ENCODE measurements around the gene SCAMP4.
A peak's percentile ranks its signal among the peaks of the same experiment; 100 is the strongest.

Gene SCAMP4

DNA sequence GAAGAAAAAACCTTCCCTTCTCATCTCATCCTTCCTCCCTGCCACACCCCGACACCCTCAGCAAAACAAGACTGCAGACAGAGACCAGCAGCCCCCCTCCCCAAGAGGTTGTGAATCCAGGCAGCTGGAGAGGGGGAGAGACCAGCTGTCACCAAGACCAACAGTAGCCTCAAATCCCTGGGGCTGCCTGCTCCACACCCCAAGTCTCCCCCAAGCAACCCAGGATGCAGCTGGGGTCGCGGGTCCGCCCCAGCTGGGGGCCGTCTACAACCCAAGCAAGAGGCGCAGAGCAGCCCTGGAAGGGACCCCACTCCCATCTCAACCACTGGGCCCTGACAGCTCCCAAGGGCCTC, 48.9 kb upstream of the SCAMP4 start:
- H3K27ac ChIP-seq (ENCODE audit: extremely low read depth, low read depth, low read length) = no peak overlapping the region
- TF ChIP-seq ZNF324 (tag by site-specific recombination; IDR thresholded peaks at IDR 0.05) (no peak), KLF16 (tag by site-specific recombination; IDR thresholded peaks at IDR 0.05) (no peak), ZNF311 (tag by site-specific recombination; IDR thresholded peaks at IDR 0.05; ENCODE audit: borderline replicate concordance) (no peak), ZNF501 (tag by site-specific recombination; IDR thresholded peaks at IDR 0.05) (no peak), ZNF521 (tag by site-specific recombination; IDR thresholded peaks at IDR 0.05) (no peak), ZNF423 (tag by site-specific recombination; IDR thresholded peaks at IDR 0.05) (no peak), REPIN1 (tag by site-specific recombination; IDR thresholded peaks at IDR 0.05; ENCODE audit: low read depth) (no peak), TCF7L2 (IDR thresholded peaks at IDR 0.05; ENCODE audit: borderline replicate concordance, low read depth, low read length) (no peak), KLF8 (tag by site-specific recombination; IDR thresholded peaks at IDR 0.05) (peak; percentile 40; the same call in 1 of the 2 replicates)
- TF ChIP-seq, protein P1, sequence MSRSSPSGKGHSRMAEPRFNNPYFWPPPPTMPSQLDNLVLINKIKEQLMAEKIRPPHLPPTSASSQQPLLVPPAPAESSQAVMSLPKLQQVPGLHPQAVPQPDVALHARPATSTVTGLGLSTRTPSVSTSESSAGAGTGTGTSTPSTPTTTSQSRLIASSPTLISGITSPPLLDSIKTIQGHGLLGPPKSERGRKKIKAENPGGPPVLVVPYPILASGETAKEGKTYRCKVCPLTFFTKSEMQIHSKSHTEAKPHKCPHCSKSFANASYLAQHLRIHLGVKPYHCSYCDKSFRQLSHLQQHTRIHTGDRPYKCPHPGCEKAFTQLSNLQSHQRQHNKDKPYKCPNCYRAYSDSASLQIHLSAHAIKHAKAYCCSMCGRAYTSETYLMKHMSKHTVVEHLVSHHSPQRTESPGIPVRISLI (tag by site-specific recombination; IDR thresholded peaks at IDR 0.05) = no peak
- TF ChIP-seq, protein P2, sequence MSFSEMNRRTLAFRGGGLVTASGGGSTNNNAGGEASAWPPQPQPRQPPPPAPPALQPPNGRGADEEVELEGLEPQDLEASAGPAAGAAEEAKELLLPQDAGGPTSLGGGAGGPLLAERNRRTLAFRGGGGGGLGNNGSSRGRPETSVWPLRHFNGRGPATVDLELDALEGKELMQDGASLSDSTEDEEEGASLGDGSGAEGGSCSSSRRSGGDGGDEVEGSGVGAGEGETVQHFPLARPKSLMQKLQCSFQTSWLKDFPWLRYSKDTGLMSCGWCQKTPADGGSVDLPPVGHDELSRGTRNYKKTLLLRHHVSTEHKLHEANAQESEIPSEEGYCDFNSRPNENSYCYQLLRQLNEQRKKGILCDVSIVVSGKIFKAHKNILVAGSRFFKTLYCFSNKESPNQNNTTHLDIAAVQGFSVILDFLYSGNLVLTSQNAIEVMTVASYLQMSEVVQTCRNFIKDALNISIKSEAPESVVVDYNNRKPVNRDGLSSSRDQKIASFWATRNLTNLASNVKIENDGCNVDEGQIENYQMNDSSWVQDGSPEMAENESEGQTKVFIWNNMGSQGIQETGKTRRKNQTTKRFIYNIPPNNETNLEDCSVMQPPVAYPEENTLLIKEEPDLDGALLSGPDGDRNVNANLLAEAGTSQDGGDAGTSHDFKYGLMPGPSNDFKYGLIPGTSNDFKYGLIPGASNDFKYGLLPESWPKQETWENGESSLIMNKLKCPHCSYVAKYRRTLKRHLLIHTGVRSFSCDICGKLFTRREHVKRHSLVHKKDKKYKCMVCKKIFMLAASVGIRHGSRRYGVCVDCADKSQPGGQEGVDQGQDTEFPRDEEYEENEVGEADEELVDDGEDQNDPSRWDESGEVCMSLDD (tag by site-specific recombination; IDR thresholded peaks at IDR 0.05) = 0 out of 2 replicates have a peak, but pooled peaks have one; percentile 21
- TF ChIP-seq, protein P3, sequence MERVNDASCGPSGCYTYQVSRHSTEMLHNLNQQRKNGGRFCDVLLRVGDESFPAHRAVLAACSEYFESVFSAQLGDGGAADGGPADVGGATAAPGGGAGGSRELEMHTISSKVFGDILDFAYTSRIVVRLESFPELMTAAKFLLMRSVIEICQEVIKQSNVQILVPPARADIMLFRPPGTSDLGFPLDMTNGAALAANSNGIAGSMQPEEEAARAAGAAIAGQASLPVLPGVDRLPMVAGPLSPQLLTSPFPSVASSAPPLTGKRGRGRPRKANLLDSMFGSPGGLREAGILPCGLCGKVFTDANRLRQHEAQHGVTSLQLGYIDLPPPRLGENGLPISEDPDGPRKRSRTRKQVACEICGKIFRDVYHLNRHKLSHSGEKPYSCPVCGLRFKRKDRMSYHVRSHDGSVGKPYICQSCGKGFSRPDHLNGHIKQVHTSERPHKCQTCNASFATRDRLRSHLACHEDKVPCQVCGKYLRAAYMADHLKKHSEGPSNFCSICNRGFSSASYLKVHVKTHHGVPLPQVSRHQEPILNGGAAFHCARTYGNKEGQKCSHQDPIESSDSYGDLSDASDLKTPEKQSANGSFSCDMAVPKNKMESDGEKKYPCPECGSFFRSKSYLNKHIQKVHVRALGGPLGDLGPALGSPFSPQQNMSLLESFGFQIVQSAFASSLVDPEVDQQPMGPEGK (tag by site-specific recombination; IDR thresholded peaks at IDR 0.05) = peak; percentile 56
- H3K4me3 ChIP-seq (ENCODE audit: low read depth, low read length) = no peak overlapping the region
- H3K36me3 ChIP-seq (ENCODE audit: control insufficient read depth in 2 of 2, insufficient read depth in 1 of 2, low read length in 2 of 2) = no peaks in the 10 kb centered on the region
- no peaks in the 10 kb centered on the region for H3K9me3 ChIP-seq (ENCODE audit: control insufficient read depth, insufficient read depth, low read depth, low read length)
- ChIA-PET CTCF (interaction anchor here (0.6 to 1.3 kb wide), 3 partner anchors 18 to 96 kb away, joined by 3 to 5 read pairs (median 4); no protein-coding TSS in a partner anchor), POLR2A (no interaction called here)
- peaks cover 19% of the 10 kb centered on the region for H3K4me1 ChIP-seq (ENCODE audit: control insufficient read depth, insufficient read depth, low read length)

DNA sequence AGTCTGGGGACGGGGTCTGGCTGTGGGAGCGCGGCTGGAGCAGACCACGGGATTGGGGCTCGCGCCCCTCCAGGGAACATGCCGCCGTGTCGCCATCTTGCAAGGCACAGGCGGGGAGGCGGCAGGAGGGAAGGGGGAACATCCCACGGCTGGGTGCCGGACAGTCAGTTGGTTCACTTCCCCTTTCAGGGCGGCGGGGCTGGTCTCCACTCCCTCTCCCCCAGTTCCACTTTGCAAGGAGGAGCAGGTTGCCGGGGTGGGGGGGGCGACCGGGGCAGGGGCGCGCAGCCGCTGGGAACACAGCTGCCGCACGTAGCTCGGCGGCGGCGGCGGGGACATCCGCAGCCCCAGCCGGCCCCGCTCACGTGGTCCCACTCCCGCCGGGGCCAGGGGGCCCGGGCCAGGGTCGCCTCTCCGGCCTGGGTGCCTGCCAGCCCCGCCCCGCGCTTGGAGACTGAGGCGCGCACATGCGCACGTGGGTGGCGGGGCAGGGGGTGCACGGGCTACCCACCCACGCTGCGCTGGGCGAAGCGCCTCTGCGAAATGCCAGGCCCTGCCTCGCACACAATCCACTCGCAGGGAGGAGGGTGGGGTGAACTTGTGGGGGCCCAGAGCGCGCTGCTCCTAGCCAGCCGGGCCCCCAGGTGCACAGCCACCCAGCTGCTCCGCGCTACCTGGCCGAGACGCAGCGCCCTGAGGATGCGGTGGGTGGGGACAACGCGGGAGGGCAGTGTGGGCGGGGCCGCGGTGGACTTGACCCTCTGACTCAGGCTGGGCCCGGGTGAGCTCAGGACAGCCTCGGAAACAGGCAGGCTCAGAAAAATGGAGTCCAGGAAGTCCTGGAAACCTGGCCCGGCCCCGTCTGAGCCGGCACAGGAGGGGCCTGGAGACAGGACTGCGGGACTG, 48.2 kb upstream of the SCAMP4 start:
- CTCF ChIA-PET = interaction anchor here (0.6 to 1.9 kb wide), 5 partner anchors 8 to 96 kb away, joined by 3 to 15 read pairs (median 5); partner anchors contain the start of gene REXO1
- peak overlapping the region; percentile 13; the same call in 1 of the 2 replicates for H3K4me3 ChIP-seq (ENCODE audit: low read depth, low read length)
- no peak overlapping the region for H3K27ac ChIP-seq (ENCODE audit: extremely low read depth, low read depth, low read length)
- POLR2A ChIA-PET = interaction anchor here (0.5 to 1.7 kb wide), 5 partner anchors 8 to 1645 kb away, joined by 3 to 7 read pairs (median 4); partner anchors contain the start of gene MBD3
- H3K9me3 ChIP-seq (ENCODE audit: control insufficient read depth, insufficient read depth, low read depth, low read length) = no peaks in the 10 kb centered on the region
- H3K4me1 ChIP-seq (ENCODE audit: control insufficient read depth, insufficient read depth, low read length) = peaks cover 22% of the 10 kb centered on the region
- no peaks in the 10 kb centered on the region for H3K36me3 ChIP-seq (ENCODE audit: control insufficient read depth in 2 of 2, insufficient read depth in 1 of 2, low read length in 2 of 2)
- TF ChIP-seq ZNF426 (tag by site-specific recombination; IDR thresholded peaks at IDR 0.05) (no peak), EGR2 (tag by site-specific recombination; IDR thresholded peaks at IDR 0.05; ENCODE audit: low read depth) (peak; percentile 47; the same call in 1 of the 2 replicates), KLF1 (tag by site-specific recombination; IDR thresholded peaks at IDR 0.05) (peak; percentile 50), GLIS1 (tag by site-specific recombination; IDR thresholded peaks at IDR 0.05) (0 out of 2 replicates have a peak, but pooled peaks have one; percentile 15), ZNF670 (tag by site-specific recombination; IDR thresholded peaks at IDR 0.05; ENCODE audit: low read depth) (no peak), ZFHX2 (tag by site-specific recombination; conservative IDR thresholded peaks at IDR 0.05) (peak; percentile 71), SP2 (tag by site-specific recombination; IDR thresholded peaks at IDR 0.05) (0 out of 2 replicates have a peak, but pooled peaks have one; percentile 21), ZNF600 (tag by site-specific recombination; IDR thresholded peaks at IDR 0.05) (0 out of 2 replicates have a peak, but pooled peaks have one; percentile 11), ZBTB7A (tag by site-specific recombination; IDR thresholded peaks at IDR 0.05; ENCODE audit: low read depth) (0 out of 2 replicates have a peak, but pooled peaks have one; percentile 23)
- TF ChIP-seq, protein P3 (tag by site-specific recombination; IDR thresholded peaks at IDR 0.05) = peak; percentile 69
- TF ChIP-seq, protein P4, sequence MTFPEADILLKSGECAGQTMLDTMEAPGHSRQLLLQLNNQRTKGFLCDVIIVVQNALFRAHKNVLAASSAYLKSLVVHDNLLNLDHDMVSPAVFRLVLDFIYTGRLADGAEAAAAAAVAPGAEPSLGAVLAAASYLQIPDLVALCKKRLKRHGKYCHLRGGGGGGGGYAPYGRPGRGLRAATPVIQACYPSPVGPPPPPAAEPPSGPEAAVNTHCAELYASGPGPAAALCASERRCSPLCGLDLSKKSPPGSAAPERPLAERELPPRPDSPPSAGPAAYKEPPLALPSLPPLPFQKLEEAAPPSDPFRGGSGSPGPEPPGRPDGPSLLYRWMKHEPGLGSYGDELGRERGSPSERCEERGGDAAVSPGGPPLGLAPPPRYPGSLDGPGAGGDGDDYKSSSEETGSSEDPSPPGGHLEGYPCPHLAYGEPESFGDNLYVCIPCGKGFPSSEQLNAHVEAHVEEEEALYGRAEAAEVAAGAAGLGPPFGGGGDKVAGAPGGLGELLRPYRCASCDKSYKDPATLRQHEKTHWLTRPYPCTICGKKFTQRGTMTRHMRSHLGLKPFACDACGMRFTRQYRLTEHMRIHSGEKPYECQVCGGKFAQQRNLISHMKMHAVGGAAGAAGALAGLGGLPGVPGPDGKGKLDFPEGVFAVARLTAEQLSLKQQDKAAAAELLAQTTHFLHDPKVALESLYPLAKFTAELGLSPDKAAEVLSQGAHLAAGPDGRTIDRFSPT (tag by site-specific recombination; IDR thresholded peaks at IDR 0.05) = peak; percentile 31; the same call in 1 of the 2 replicates

Measured in HEK293 (cell line).